Fibroblast of lung (primary cell): Measurements from ENCODE around the gene HTR1D. TPM values are rescaled to one million over a fixed set of nuclear protein-coding genes. Genes with fewer than 3 reads are reported as not detected.

Experiments used
- DNase-seq, 2 donors: peaks; one replicate each; pipeline versions ENCODE4 v3.0.0 to v3.0.0-alpha.2; 2010; ENCODE audit warnings: low read depth in 2 of 2
- H2AFZ ChIP-seq: 2 replicates; pipeline ENCODE4 v1.5.1; 2012; ENCODE audit warnings: low read length, control low read depth, inconsistent platforms
- H3K27ac ChIP-seq: 2 replicates; pipeline ENCODE4 v1.5.1; 2011; ENCODE audit warnings: low read length, control low read depth; ENCODE audit not compliant: insufficient read depth
- H3K27me3 ChIP-seq: 2 replicates; pipeline ENCODE4 v1.5.1; 2011; ENCODE audit warnings: mild to moderate bottlenecking, low read length; ENCODE audit not compliant: control insufficient read depth, insufficient read depth
- H3K36me3 ChIP-seq: 2 replicates; pipeline ENCODE4 v1.5.1; 2011; ENCODE audit warnings: low read length; ENCODE audit not compliant: control insufficient read depth, insufficient read depth
- H3K4me1 ChIP-seq: 2 replicates; pipeline ENCODE4 v1.5.1; 2011; ENCODE audit warnings: low read length; ENCODE audit not compliant: control insufficient read depth, insufficient read depth; ENCODE audit errors: extremely low read depth
- H3K4me2 ChIP-seq: 2 replicates; pipeline ENCODE4 v1.5.1; 2011; ENCODE audit warnings: low read length, control low read depth; ENCODE audit not compliant: insufficient read depth; ENCODE audit errors: extremely low read depth
- H3K4me3 ChIP-seq, 4 experiments: fragments of 200-600 bp in 1 of 4; sonication (generic) in 1 of 4; replicated peaks in 1 of 4; 2 replicates each; pipeline ENCODE4 v1.5.1; 2011 to 2016; ENCODE audit warnings: low read length in 4 of 4, low read depth in 3 of 4, mild to moderate bottlenecking in 3 of 4, control low read depth in 2 of 4, inconsistent platforms in 1 of 4, mixed read lengths in 1 of 4; ENCODE audit not compliant: insufficient read depth in 1 of 4; ENCODE audit errors: control extremely low read depth in 1 of 4
- H3K79me2 ChIP-seq: 2 replicates; pipeline ENCODE4 v1.5.1; 2012; ENCODE audit warnings: mild to moderate bottlenecking, low read length, inconsistent platforms; ENCODE audit not compliant: control insufficient read depth, insufficient read depth
- H3K9ac ChIP-seq: 2 replicates; pipeline ENCODE4 v1.5.1; 2011; ENCODE audit warnings: mild to moderate bottlenecking, low read length, control low read depth; ENCODE audit not compliant: insufficient read depth
- H3K9me3 ChIP-seq: 2 replicates; pipeline ENCODE4 v1.5.1; 2012; ENCODE audit warnings: low read depth, low read length; ENCODE audit not compliant: control insufficient read depth, insufficient read depth
- H4K20me1 ChIP-seq: 2 replicates; pipeline ENCODE4 v1.5.1; 2011; ENCODE audit warnings: low read length; ENCODE audit not compliant: control insufficient read depth, insufficient read depth; ENCODE audit errors: extremely low read depth
- CTCF ChIP-seq, 2 donors: IDR thresholded peaks in 1 of 2; conservative IDR thresholded peaks in 1 of 2; 1 replicate in 1 of 2; 2 replicates in 1 of 2; pipeline ENCODE4 v1.5.1; 2011 to 2012; ENCODE audit warnings: low read length in 2 of 2, control low read depth in 1 of 2, inconsistent platforms in 1 of 2, low read depth in 1 of 2, mild to moderate bottlenecking in 1 of 2
- EZH2 ChIP-seq: IDR thresholded peaks from 2 replicates; pipeline ENCODE4 v1.5.1; 2012; ENCODE audit warnings: low read length, control low read depth, mild to moderate bottlenecking; ENCODE audit errors: missing control alignments
- polyA plus RNA-seq, 2 donors: library from polyadenylated mRNA; depleted of rRNA in 1 of 2; stranded (reverse) in 1 of 2; unstranded in 1 of 2; fragments of >200 nt; gene quantifications; 2 replicates each; pipeline ENCODE4 v1.2.1, GENCODE V29; 2011 to 2012; ENCODE audit warnings: missing spikeins in 1 of 2
- total RNA-seq: library from RNA; depleted of rRNA; stranded (reverse); fragments of >200 nt; gene quantifications from 2 replicates; pipeline ENCODE4 v1.2.1, GENCODE V29; 2014

HTR1D gene
- total and polyA plus RNA-seq, 2 donors (not counting 1 experiment from before 2014, with no cell fraction given): not detected

- Histone ChIP-seq H3K9ac (no peak overlapping the region), H3K9me3 (no peaks in the 10 kb centered on the region), H3K27me3 (no peaks in the 10 kb centered on the region), H2AFZ (no peak overlapping the region), H4K20me1 (no peaks in the 10 kb centered on the region), H3K79me2 (no peaks in the 10 kb centered on the region), H3K4me2 (no peak overlapping the region), H3K4me1 (peaks cover 3% of the 10 kb centered on the region), H3K4me3 (no peak overlapping the region), H3K36me3 (no peaks in the 10 kb centered on the region), H3K27ac (no peak overlapping the region)
- TF ChIP-seq CTCF (conservative IDR thresholded peaks at IDR 0.05 in 1 of 2, IDR thresholded peaks at IDR 0.05 in 1 of 2; ENCODE audit: low read depth in 1 of 2, low read length in 2 of 2): no peak
- TF ChIP-seq EZH2: no peak
- no peak for DNase-seq
Measured at GRCh38 chr1:23188434-23188884, 28.8 kb downstream of the HTR1D start.

DNA sequence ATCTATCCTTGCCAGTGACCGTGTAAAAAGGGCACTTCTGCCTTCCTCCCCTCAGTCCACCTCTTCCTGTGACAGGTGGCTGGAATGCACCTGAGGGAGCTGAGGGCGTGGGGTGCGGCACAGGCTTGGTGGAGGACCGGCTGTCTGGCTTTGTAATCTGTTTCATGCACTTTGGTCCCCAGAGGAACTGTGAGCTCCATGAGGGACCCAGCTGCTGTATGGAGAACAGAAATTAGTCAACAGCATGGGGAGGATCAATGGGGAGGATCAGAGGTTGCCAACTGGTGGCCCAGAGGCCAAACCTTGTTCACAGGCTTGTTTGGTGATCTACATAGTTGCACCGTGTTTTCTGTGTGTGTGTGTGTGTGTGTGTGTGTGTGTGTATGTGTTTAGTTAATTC, 29.7 kb downstream of the HTR1D start:
- DNase-seq: no peak
- Histone ChIP-seq H4K20me1 (no peaks in the 10 kb centered on the region), H3K27ac (no peak overlapping the region), H3K79me2 (no peaks in the 10 kb centered on the region), H3K9me3 (no peaks in the 10 kb centered on the region), H3K36me3 (no peaks in the 10 kb centered on the region), H3K4me2 (no peak overlapping the region), H3K4me3 (no peak overlapping the region), H2AFZ (no peak overlapping the region), H3K4me1 (peaks cover 3% of the 10 kb centered on the region), H3K9ac (no peak overlapping the region), H3K27me3 (no peaks in the 10 kb centered on the region)
- TF ChIP-seq CTCF (conservative IDR thresholded peaks at IDR 0.05 in 1 of 2, IDR thresholded peaks at IDR 0.05 in 1 of 2; ENCODE audit: low read depth in 1 of 2, low read length in 2 of 2): no peak
- TF ChIP-seq EZH2: no peak

- no peak overlapping the region for H3K4me3 ChIP-seq
- H3K79me2 ChIP-seq: no peaks in the 10 kb centered on the region
- H3K36me3 ChIP-seq: no peaks in the 10 kb centered on the region
- TF ChIP-seq EZH2 (no peak), CTCF (conservative IDR thresholded peaks at IDR 0.05 in 1 of 2, IDR thresholded peaks at IDR 0.05 in 1 of 2; ENCODE audit: low read depth in 1 of 2, low read length in 2 of 2) (no peak)
- no peak overlapping the region for H3K27ac ChIP-seq
- H3K9me3 ChIP-seq: no peaks in the 10 kb centered on the region
- no peaks in the 10 kb centered on the region for H4K20me1 ChIP-seq
- DNase-seq: no peak
- no peaks in the 10 kb centered on the region for H3K27me3 ChIP-seq
- no peak overlapping the region for H2AFZ ChIP-seq
- H3K4me2 ChIP-seq: no peak overlapping the region
- H3K4me1 ChIP-seq: peaks cover 3% of the 10 kb centered on the region
- no peak overlapping the region for H3K9ac ChIP-seq
Measured at GRCh38 chr1:23185381-23185780, 31.9 kb downstream of the HTR1D start.
